ENCODE results near the gene WHAMM. TPM values are rescaled to one million over a fixed set of nuclear protein-coding genes. Genes with fewer than 3 reads are reported as not detected.
"Not testable (repeated sequence)": the region's sequence is repeated elsewhere in the genome, so short reads cannot be mapped to it uniquely, and the experiment has no call there.

WHAMM gene
- polyA plus RNA-seq, 1 experiment: 3.6 TPM

GRCh38 chr15:82820128-82820527 lies 10.7 kb downstream of the WHAMM start:
- Histone ChIP-seq H3K9me3 (ENCODE audit: control insufficient read depth, insufficient read depth, low read length) (no peaks in the 10 kb centered on the region), H3K27me3 (ENCODE audit: control insufficient read depth, insufficient read depth, low read length) (no peaks in the 10 kb centered on the region), H3K4me3 (ENCODE audit: low read depth, low read length) (no peak overlapping the region), H3K27ac (ENCODE audit: low read depth, low read length) (no peak overlapping the region)
- POLR2A ChIA-PET: interaction anchor here (0.7 kb wide), 1 partner anchor 263 kb away, joined by 4 read pairs; no protein-coding TSS in a partner anchor
- CTCF ChIA-PET: no interaction called here
- no peak for DNase-seq (ENCODE audit: low read depth, low spot score)
- no peak for TF ChIP-seq CTCF (IDR thresholded peaks at IDR 0.05; ENCODE audit: low read depth, low read length)

GRCh38 chr15:82821396-82821795 lies 12.0 kb downstream of the WHAMM start:
- H3K27ac ChIP-seq (ENCODE audit: low read depth, low read length); CTCF ChIA-PET; H3K27me3 ChIP-seq (ENCODE audit: control insufficient read depth, insufficient read depth, low read length); POLR2A ChIA-PET; H3K4me3 ChIP-seq (ENCODE audit: low read depth, low read length); H3K9me3 ChIP-seq (ENCODE audit: control insufficient read depth, insufficient read depth, low read length); DNase-seq (ENCODE audit: low read depth, low spot score): not testable (repeated sequence)

- H3K4me3 ChIP-seq (ENCODE audit: low read depth, low read length); H3K9me3 ChIP-seq (ENCODE audit: control insufficient read depth, insufficient read depth, low read length); H3K27ac ChIP-seq (ENCODE audit: low read depth, low read length); CTCF ChIA-PET; POLR2A ChIA-PET; DNase-seq (ENCODE audit: low read depth, low spot score); H3K27me3 ChIP-seq (ENCODE audit: control insufficient read depth, insufficient read depth, low read length): not testable (repeated sequence)
Observed at GRCh38 chr15:82821851-82822250, 12.4 kb downstream of the WHAMM start.

- ChIA-PET CTCF (no interaction called here), POLR2A (no interaction called here)
- DNase-seq (ENCODE audit: low read depth, low spot score): no peak
- Histone ChIP-seq H3K4me3 (ENCODE audit: low read depth, low read length) (no peak overlapping the region), H3K27ac (ENCODE audit: low read depth, low read length) (no peak overlapping the region), H3K9me3 (ENCODE audit: control insufficient read depth, insufficient read depth, low read length) (no peaks in the 10 kb centered on the region), H3K27me3 (ENCODE audit: control insufficient read depth, insufficient read depth, low read length) (no peaks in the 10 kb centered on the region)
- no peak for TF ChIP-seq CTCF (IDR thresholded peaks at IDR 0.05; ENCODE audit: low read depth, low read length)
Observed at GRCh38 chr15:82823049-82823448, 13.6 kb downstream of the WHAMM start.

- no peak overlapping the region for H3K4me3 ChIP-seq (ENCODE audit: low read depth, low read length)
- H3K9me3 ChIP-seq (ENCODE audit: control insufficient read depth, insufficient read depth, low read length): no peaks in the 10 kb centered on the region
- TF ChIP-seq CTCF (IDR thresholded peaks at IDR 0.05; ENCODE audit: low read depth, low read length): no peak
- no peaks in the 10 kb centered on the region for H3K27me3 ChIP-seq (ENCODE audit: control insufficient read depth, insufficient read depth, low read length)
- CTCF ChIA-PET: no interaction called here
- no peak for DNase-seq (ENCODE audit: low read depth, low spot score)
- no peak overlapping the region for H3K27ac ChIP-seq (ENCODE audit: low read depth, low read length)
- POLR2A ChIA-PET: no interaction called here
Observed at GRCh38 chr15:82828075-82828474, 18.6 kb downstream of the WHAMM start.

GRCh38 chr15:82829234-82829633 lies 19.8 kb downstream of the WHAMM start:
- Histone ChIP-seq H3K4me3 (ENCODE audit: low read depth, low read length) (no peak overlapping the region), H3K9me3 (ENCODE audit: control insufficient read depth, insufficient read depth, low read length) (no peaks in the 10 kb centered on the region), H3K27me3 (ENCODE audit: control insufficient read depth, insufficient read depth, low read length) (no peaks in the 10 kb centered on the region), H3K27ac (ENCODE audit: low read depth, low read length) (no peak overlapping the region)
- ChIA-PET POLR2A (no interaction called here), CTCF (no interaction called here)
- TF ChIP-seq CTCF (IDR thresholded peaks at IDR 0.05; ENCODE audit: low read depth, low read length): no peak
- no peak for DNase-seq (ENCODE audit: low read depth, low spot score)
